ENCODE data around the gene TRIP13. TPM values are rescaled to one million over a fixed set of nuclear protein-coding genes. Genes with fewer than 3 reads are reported as not detected.

TRIP13 gene
- total and polyA plus RNA-seq, 2 experiments from 2014 or later, result 42.5 to 44.8 TPM

GRCh38 chr5:903756-904096, 11.0 kb downstream of the TRIP13 start (continued):
- TF ChIP-seq ETS1 (IDR thresholded peaks at IDR 0.05), result no peak
- no peak for TF ChIP-seq JUNB (IDR thresholded peaks at IDR 0.05; ENCODE audit: unreplicated experiment)
- TF ChIP-seq EZH2 (IDR thresholded peaks at IDR 0.05; ENCODE audit: low read depth, unreplicated experiment), result no peak
- TF ChIP-seq EZH2phosphoT487 (IDR thresholded peaks at IDR 0.05; ENCODE audit: unreplicated experiment), result no peak
- TF ChIP-seq ZNF114 (CRISPR knock-in tag; IDR thresholded peaks at IDR 0.05), result no peak
- no peak for TF ChIP-seq CTCF (conservative IDR thresholded peaks at IDR 0.05; ENCODE audit: low read depth in 2 of 2)

GRCh38 chr5:905139-905642, 12.5 kb downstream of the TRIP13 start:
- H3K27me3 ChIP-seq (ENCODE audit: insufficient read depth), result no peaks in the 10 kb centered on the region
- no peak overlapping the region for H3K4me3 ChIP-seq
- H4K20me1 ChIP-seq (replicated peaks; ENCODE audit: insufficient read depth), result peaks cover 18% of the 10 kb centered on the region
- no peaks in the 10 kb centered on the region for H3K4me1 ChIP-seq (ENCODE audit: insufficient read depth)
- no peak overlapping the region for H2AFZ ChIP-seq
- no peaks in the 10 kb centered on the region for H3K4me1 Mint-ChIP-seq
- peaks cover 19% of the 10 kb centered on the region; the same call in 1 of the 2 replicates for H3K79me2 ChIP-seq (replicated peaks; ENCODE audit: insufficient read depth)
- H3K36me3 ChIP-seq (ENCODE audit: insufficient read depth), result peaks cover 76% of the 10 kb centered on the region
- no peaks in the 10 kb centered on the region for H3K9me3 Mint-ChIP-seq
- DNase-seq (ENCODE audit: low spot score), result no peak
- H3K9me2 ChIP-seq (ENCODE audit: insufficient read depth), result no peaks in the 10 kb centered on the region
- no peak overlapping the region for H3K4me2 ChIP-seq
- ATAC-seq, result no peak
- H3K27ac Mint-ChIP-seq, result no peak overlapping the region
- H3F3A ChIP-seq (replicated peaks; ENCODE audit: low read depth), result no peaks in the 10 kb centered on the region
- H3K27ac ChIP-seq (ENCODE audit: low read depth), result no peak overlapping the region
- H3K36me3 Mint-ChIP-seq (ENCODE audit: low read depth), result peaks cover 92% of the 10 kb centered on the region
- H3K27me3 Mint-ChIP-seq (ENCODE audit: insufficient read depth, low read depth, poor library complexity), result no peaks in the 10 kb centered on the region
- H3K4me3 Mint-ChIP-seq, result no peak overlapping the region
- no peak for TF ChIP-seq CTCF (conservative IDR thresholded peaks at IDR 0.05; ENCODE audit: low read depth in 2 of 2)
- TF ChIP-seq ZNF331 (CRISPR knock-in tag; IDR thresholded peaks at IDR 0.05; ENCODE audit: low read depth), result no peak
- TF ChIP-seq ZNF114 (CRISPR knock-in tag; IDR thresholded peaks at IDR 0.05), result no peak
- TF ChIP-seq EZH2 (IDR thresholded peaks at IDR 0.05; ENCODE audit: low read depth, unreplicated experiment), result no peak
- no peak for TF ChIP-seq STAT1 (IDR thresholded peaks at IDR 0.05; ENCODE audit: unreplicated experiment)
- no peak for TF ChIP-seq POLR2AphosphoS5 (IDR thresholded peaks at IDR 0.05; ENCODE audit: low read depth)
- TF ChIP-seq REST (IDR thresholded peaks at IDR 0.05; ENCODE audit: unreplicated experiment), result no peak
- TF ChIP-seq CREB1 (CRISPR knock-in tag; IDR thresholded peaks at IDR 0.05; ENCODE audit: low read depth), result no peak
- TF ChIP-seq ETS1 (IDR thresholded peaks at IDR 0.05), result no peak
- TF ChIP-seq JUNB (IDR thresholded peaks at IDR 0.05; ENCODE audit: unreplicated experiment), result no peak
- TF ChIP-seq EZH2phosphoT487 (IDR thresholded peaks at IDR 0.05; ENCODE audit: unreplicated experiment), result no peak
